Measurements from ENCODE around the gene FYCO1.

GRCh38 chr3:45937206-45938042 lies 58.2 kb downstream of the FYCO1 start:
- peak; percentile 18 for TF ChIP-seq CTCF (IDR thresholded peaks at IDR 0.05; ENCODE audit: borderline replicate concordance, extremely low read depth, low read length, poor library complexity, severe bottlenecking)
- no peak for TF ChIP-seq EZH2 (IDR thresholded peaks at IDR 0.05; ENCODE audit: borderline replicate concordance, low read depth, low read length, severe bottlenecking)

Data from DND-41 (cell line).